ENCODE measurements around the gene GABBR1. TPM values are rescaled to one million over a fixed set of nuclear protein-coding genes. Genes with fewer than 3 reads are reported as not detected.

The GABBR1 gene
- total RNA-seq, 2 donors from 2014 or later, result 19.4 to 30.7 TPM

- Histone ChIP-seq H3K27me3 (replicated peaks; ENCODE audit: insufficient read depth) (no peaks in the 10 kb centered on the region), H3K36me3 (no peaks in the 10 kb centered on the region), H3K4me1 (replicated peaks) (no peaks in the 10 kb centered on the region), H3K9me3 (no peaks in the 10 kb centered on the region), H3K4me3 (no peak overlapping the region), H3K27ac (no peak overlapping the region)
- TF ChIP-seq POLR2AphosphoS5 (IDR thresholded peaks at IDR 0.05) (no peak), POLR2A (IDR thresholded peaks at IDR 0.05) (no peak), CTCF (IDR thresholded peaks at IDR 0.05) (no peak)
- no peak for DNase-seq (ENCODE audit: low spot score)
- WGBS, result 65% methylated on average over 7 of the region's 7 CpGs
- intact Hi-C loops (cut with DNase I), result no loop called here
Observed at GRCh38 chr6:29625337-29625930, 7.5 kb downstream of the GABBR1 start.

GRCh38 chr6:29624520-29624961, 8.4 kb downstream of the GABBR1 start:
- intact Hi-C loops (cut with DNase I), result no loop called here
- no peak for DNase-seq (ENCODE audit: low spot score)
- no peaks in the 10 kb centered on the region for H3K9me3 ChIP-seq
- no peak overlapping the region for H3K4me3 ChIP-seq
- WGBS, result 84% methylated on average over 3 of the region's 3 CpGs
- no peak for TF ChIP-seq POLR2AphosphoS5 (IDR thresholded peaks at IDR 0.05)
- TF ChIP-seq POLR2A (IDR thresholded peaks at IDR 0.05), result no peak
- TF ChIP-seq CTCF (IDR thresholded peaks at IDR 0.05), result no peak
- no peak overlapping the region for H3K27ac ChIP-seq
- H3K27me3 ChIP-seq (replicated peaks; ENCODE audit: insufficient read depth), result no peaks in the 10 kb centered on the region
- H3K36me3 ChIP-seq, result no peaks in the 10 kb centered on the region
- no peaks in the 10 kb centered on the region for H3K4me1 ChIP-seq (replicated peaks)

- DNase-seq (ENCODE audit: low spot score), result no peak
- no peak overlapping the region for H3K4me3 ChIP-seq
- no peaks in the 10 kb centered on the region for H3K27me3 ChIP-seq (replicated peaks; ENCODE audit: insufficient read depth)
- intact Hi-C loops (cut with DNase I), result no loop called here
- WGBS, result 71% methylated on average over 4 of the region's 4 CpGs
- no peaks in the 10 kb centered on the region for H3K36me3 ChIP-seq
- no peaks in the 10 kb centered on the region for H3K9me3 ChIP-seq
- H3K27ac ChIP-seq, result no peak overlapping the region
- TF ChIP-seq POLR2AphosphoS5 (IDR thresholded peaks at IDR 0.05), result no peak
- no peak for TF ChIP-seq CTCF (IDR thresholded peaks at IDR 0.05)
- TF ChIP-seq POLR2A (IDR thresholded peaks at IDR 0.05), result no peak
- no peaks in the 10 kb centered on the region for H3K4me1 ChIP-seq (replicated peaks)
Observed at GRCh38 chr6:29620630-29621029, 12.4 kb downstream of the GABBR1 start.

- no peaks in the 10 kb centered on the region for H3K4me1 ChIP-seq (replicated peaks)
- no peak for DNase-seq (ENCODE audit: low spot score)
- H3K27ac ChIP-seq, result no peak overlapping the region
- intact Hi-C loops (cut with DNase I), result no loop called here
- TF ChIP-seq POLR2A (IDR thresholded peaks at IDR 0.05) (no peak), CTCF (IDR thresholded peaks at IDR 0.05) (no peak), POLR2AphosphoS5 (IDR thresholded peaks at IDR 0.05) (no peak)
- H3K27me3 ChIP-seq (replicated peaks; ENCODE audit: insufficient read depth), result no peaks in the 10 kb centered on the region
- H3K9me3 ChIP-seq, result no peaks in the 10 kb centered on the region
- no peaks in the 10 kb centered on the region for H3K36me3 ChIP-seq
- WGBS, result 35% methylated on average over 1 of the region's 1 CpG
- no peak overlapping the region for H3K4me3 ChIP-seq
Observed at GRCh38 chr6:29619578-29620160, 13.3 kb downstream of the GABBR1 start.
